DND-41 (cell line): ENCODE data around the gene POLA2.

Source experiments
- EZH2 ChIP-seq: IDR thresholded peaks from 3 replicates; pipeline ENCODE4 v1.6.1; 2012; ENCODE audit warnings: borderline replicate concordance, low read depth, mild to moderate bottlenecking, moderate library complexity, low read length, inconsistent platforms; ENCODE audit not compliant: severe bottlenecking
- TF ChIP-seq, protein P1 (sequence below): IDR thresholded peaks from 2 replicates; pipeline ENCODE4 v1.5.1; 2012; ENCODE audit warnings: borderline replicate concordance, low read length, moderate library complexity, mild to moderate bottlenecking; ENCODE audit not compliant: poor library complexity, severe bottlenecking; ENCODE audit errors: extremely low read depth

DNA sequence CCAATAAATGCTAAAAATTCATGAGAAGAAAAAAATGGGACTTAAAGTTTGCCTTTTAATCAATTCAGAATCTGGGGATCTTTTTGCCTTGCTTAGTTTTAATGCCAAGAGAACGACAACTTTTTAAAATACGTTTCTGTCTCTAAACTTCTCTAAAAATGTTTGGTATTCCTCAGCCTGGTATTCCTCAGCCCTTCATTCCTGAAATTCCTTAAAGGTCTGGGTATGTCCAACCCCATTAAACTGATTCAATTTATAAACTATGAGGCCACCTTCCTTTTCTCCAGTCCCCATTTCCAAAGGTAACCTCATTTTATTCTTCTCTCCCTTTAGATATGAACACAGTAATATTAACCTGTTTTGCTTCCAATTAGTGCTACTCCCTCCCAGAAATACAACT lies 16.6 kb downstream of the POLA2 start:
- TF ChIP-seq, protein P1, sequence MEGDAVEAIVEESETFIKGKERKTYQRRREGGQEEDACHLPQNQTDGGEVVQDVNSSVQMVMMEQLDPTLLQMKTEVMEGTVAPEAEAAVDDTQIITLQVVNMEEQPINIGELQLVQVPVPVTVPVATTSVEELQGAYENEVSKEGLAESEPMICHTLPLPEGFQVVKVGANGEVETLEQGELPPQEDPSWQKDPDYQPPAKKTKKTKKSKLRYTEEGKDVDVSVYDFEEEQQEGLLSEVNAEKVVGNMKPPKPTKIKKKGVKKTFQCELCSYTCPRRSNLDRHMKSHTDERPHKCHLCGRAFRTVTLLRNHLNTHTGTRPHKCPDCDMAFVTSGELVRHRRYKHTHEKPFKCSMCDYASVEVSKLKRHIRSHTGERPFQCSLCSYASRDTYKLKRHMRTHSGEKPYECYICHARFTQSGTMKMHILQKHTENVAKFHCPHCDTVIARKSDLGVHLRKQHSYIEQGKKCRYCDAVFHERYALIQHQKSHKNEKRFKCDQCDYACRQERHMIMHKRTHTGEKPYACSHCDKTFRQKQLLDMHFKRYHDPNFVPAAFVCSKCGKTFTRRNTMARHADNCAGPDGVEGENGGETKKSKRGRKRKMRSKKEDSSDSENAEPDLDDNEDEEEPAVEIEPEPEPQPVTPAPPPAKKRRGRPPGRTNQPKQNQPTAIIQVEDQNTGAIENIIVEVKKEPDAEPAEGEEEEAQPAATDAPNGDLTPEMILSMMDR, result no peak
- no peak for TF ChIP-seq EZH2
